ENCODE results near the gene RASL11A. TPM values are rescaled to one million over a fixed set of nuclear protein-coding genes. Genes with fewer than 3 reads are reported as not detected.
"Not testable (repeated sequence)": the region's sequence is repeated elsewhere in the genome, so short reads cannot be mapped to it uniquely, and the experiment has no call there.

Gene RASL11A
- total RNA-seq, 3 donors from 2014 or later = 5.2 to 7.3 (median 5.5) TPM

DNA sequence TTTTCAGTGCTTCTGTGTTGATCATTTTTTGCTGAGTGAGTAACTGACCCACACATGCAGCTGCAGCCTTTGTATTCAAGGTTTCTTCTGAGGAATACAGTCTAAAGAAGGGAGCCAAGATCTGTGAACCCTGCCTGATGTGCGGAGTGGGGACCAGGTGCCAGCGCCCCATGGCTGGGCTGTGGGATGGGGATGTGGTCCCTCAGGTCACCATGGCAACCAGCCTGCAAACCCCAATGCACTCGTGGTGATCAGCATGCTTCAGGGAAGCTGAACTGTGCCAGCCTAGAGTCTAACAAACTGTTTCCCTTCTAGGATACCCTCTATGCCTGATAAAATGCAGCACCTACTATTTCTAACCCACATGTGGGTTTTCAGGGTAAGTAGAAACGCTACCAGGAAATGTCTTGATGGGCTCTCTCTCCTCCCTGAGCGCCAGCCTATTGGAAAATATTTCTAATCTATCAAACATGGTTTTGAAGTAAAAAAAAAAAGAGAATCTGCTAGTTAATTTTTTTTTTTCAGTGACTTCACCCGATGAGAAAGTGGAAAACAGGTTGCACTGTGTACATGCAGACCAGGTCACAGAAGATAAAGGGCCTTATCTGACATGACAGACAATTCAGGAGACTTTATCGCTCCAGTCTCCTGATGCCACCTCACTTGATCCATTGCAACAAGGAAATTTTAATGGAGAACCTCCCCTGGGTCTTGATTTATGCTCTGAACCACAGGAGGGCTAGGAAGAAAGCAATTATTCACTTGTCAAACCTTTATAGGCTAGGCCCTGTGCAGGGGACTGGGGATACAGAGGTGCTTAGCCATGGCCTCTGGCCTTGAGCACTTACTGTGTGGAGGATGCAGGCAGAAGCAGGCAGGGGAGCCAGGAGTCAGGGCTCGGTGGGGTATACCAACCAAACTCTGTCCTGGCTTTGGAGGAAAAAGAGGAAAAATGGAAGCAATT lies 51.1 kb downstream of the RASL11A start:
- Mint-ChIP-seq H3K4me1 (ENCODE audit: low read depth) (no peaks in the 10 kb centered on the region), H3K9me3 (no peaks in the 10 kb centered on the region), H3K4me3 (no peak overlapping the region), H3K36me3 (ENCODE audit: insufficient read depth) (no peaks in the 10 kb centered on the region), H3K27me3 (ENCODE audit: low read depth) (peaks cover 13% of the 10 kb centered on the region)
- DNase-seq (no peak), ATAC-seq (peak in 1 of 2 donors; percentile 21)

DNA sequence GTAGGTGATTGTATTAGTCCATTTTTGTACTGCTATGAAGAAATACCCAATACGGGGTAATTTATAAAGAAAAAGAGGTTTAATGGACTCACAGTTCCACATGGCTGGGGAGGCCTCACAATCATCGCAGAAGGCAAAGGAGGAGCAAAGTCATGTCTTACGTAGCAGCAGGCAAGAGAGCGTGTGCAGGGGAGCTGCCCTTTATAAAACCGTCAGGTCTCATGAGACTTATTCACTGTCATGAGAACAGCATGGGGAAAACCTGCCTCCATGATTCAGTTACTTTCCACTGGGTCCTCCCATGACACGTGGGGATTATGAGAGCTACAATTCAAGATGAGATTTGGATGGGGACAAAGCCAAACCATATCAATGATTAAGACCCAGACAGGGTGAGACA lies 51.8 kb downstream of the RASL11A start:
- not testable (repeated sequence) for H3K4me3 Mint-ChIP-seq; H3K36me3 Mint-ChIP-seq (ENCODE audit: insufficient read depth); H3K4me1 Mint-ChIP-seq (ENCODE audit: low read depth); DNase-seq; ATAC-seq; H3K9me3 Mint-ChIP-seq
- peaks cover 11% of the 10 kb centered on the region for H3K27me3 Mint-ChIP-seq (ENCODE audit: low read depth)

Other genes with a start within 250 kb of the RASL11A start
- 10 to 100 TPM; 48.0 to 60.7 (median 51.1) TPM for gene USP12, start 99.0 kb upstream of the RASL11A start, total RNA-seq
- gene RPL21, start 19.3 kb upstream of the RASL11A start, total RNA-seq = 1,000 to 10,000 TPM; 1,554 to 1,640 (median 1,611) TPM
- gene GTF3A, start 153.8 kb downstream of the RASL11A start, total RNA-seq = 100 to 1,000 TPM; 203 to 279 (median 246) TPM
- gene MTIF3, start 179.7 kb downstream of the RASL11A start, total RNA-seq = 10 to 100 TPM; 19.8 to 28.2 (median 21.2) TPM

Data from activated T-cell treated with anti-CD3 and anti-CD28 coated beads, Interleukin-2, amount 50 U/mL, for 4 hours (primary cell).